ENCODE measurements around the gene SLC9A9.

The SLC9A9 gene

DNA sequence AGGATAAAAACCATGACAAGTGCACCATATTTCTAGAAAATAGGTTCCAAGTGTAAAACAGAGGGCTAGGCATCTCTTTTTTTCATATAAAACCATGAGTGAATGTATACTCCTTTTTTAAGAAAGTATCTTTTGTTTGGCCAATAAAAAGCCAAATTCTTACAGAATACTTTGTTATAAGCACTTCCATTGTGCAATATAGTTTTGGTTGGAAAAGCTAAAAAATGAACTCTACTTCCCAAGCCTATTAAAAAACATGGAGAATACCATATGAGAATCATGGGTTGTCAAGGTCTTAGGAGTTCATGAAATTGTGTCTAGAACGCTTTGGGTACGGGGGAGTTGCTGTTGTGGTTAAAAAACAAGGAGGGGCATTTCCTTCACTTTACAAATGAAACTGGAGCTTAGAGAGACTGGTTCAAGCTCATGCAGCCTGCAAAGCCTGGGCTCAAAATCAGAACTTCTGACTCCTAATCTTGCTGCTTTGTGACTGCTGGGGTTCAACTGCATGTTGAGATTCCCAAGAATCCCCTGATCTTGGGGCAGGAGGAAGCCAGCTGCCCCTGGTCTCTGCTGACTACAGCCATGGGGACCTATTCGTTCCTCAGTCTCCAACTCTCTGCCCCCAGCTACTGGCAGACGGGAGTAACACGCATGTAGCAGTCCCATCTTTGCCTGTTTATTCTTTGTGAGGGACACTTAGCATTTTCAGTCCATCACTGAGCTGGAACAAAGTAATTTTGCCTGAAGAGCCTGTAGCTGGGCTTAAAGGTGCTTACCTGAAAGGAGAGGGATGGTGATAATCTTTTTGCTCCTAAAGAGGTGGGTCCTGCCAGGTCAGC is 499.6 kb downstream of the SLC9A9 start:
- H3K27me3 ChIP-seq (ENCODE audit: low read depth, low read length) = no peaks in the 10 kb centered on the region
- no peak overlapping the region for H3K27ac ChIP-seq (ENCODE audit: low read length)
- no peaks in the 10 kb centered on the region for H3K4me1 ChIP-seq (ENCODE audit: control insufficient read depth in 1 of 2, insufficient read depth in 2 of 2, low read length in 2 of 2)
- H3K4me3 ChIP-seq (ENCODE audit: low read depth in 1 of 2, low read length in 2 of 2) = no peak overlapping the region
- no peaks in the 10 kb centered on the region for H3K9me3 ChIP-seq (ENCODE audit: control insufficient read depth in 1 of 2, low read length in 2 of 2)
- no peaks in the 10 kb centered on the region for H3K36me3 ChIP-seq (ENCODE audit: control insufficient read depth in 1 of 2, insufficient read depth in 2 of 2, low read length in 2 of 2)

GRCh38 chr3:143344516-143345165 is 503.6 kb downstream of the SLC9A9 start:
- no peak overlapping the region for H3K4me3 ChIP-seq (ENCODE audit: low read depth in 1 of 2, low read length in 2 of 2)
- H3K27me3 ChIP-seq (ENCODE audit: low read depth, low read length) = no peaks in the 10 kb centered on the region
- no peak overlapping the region for H3K27ac ChIP-seq (ENCODE audit: low read length)
- H3K9me3 ChIP-seq (ENCODE audit: control insufficient read depth in 1 of 2, low read length in 2 of 2) = no peaks in the 10 kb centered on the region
- H3K4me1 ChIP-seq (ENCODE audit: control insufficient read depth in 1 of 2, insufficient read depth in 2 of 2, low read length in 2 of 2) = no peaks in the 10 kb centered on the region
- H3K36me3 ChIP-seq (ENCODE audit: control insufficient read depth in 1 of 2, insufficient read depth in 2 of 2, low read length in 2 of 2) = no peaks in the 10 kb centered on the region

- Histone ChIP-seq H3K4me3 (ENCODE audit: low read depth in 1 of 2, low read length in 2 of 2) (no peak overlapping the region), H3K9me3 (ENCODE audit: control insufficient read depth in 1 of 2, low read length in 2 of 2) (no peaks in the 10 kb centered on the region), H3K27me3 (ENCODE audit: low read depth, low read length) (no peaks in the 10 kb centered on the region), H3K27ac (ENCODE audit: low read length) (no peak overlapping the region), H3K4me1 (ENCODE audit: control insufficient read depth in 1 of 2, insufficient read depth in 2 of 2, low read length in 2 of 2) (no peaks in the 10 kb centered on the region), H3K36me3 (ENCODE audit: control insufficient read depth in 1 of 2, insufficient read depth in 2 of 2, low read length in 2 of 2) (no peaks in the 10 kb centered on the region)
Observed at GRCh38 chr3:143343944-143344343, 504.3 kb downstream of the SLC9A9 start.

GRCh38 chr3:143343031-143343430 is 505.2 kb downstream of the SLC9A9 start:
- Histone ChIP-seq H3K27ac (ENCODE audit: low read length) (no peak overlapping the region), H3K9me3 (ENCODE audit: control insufficient read depth in 1 of 2, low read length in 2 of 2) (no peaks in the 10 kb centered on the region), H3K36me3 (ENCODE audit: control insufficient read depth in 1 of 2, insufficient read depth in 2 of 2, low read length in 2 of 2) (no peaks in the 10 kb centered on the region), H3K27me3 (ENCODE audit: low read depth, low read length) (no peaks in the 10 kb centered on the region), H3K4me3 (ENCODE audit: low read depth in 1 of 2, low read length in 2 of 2) (no peak overlapping the region), H3K4me1 (ENCODE audit: control insufficient read depth in 1 of 2, insufficient read depth in 2 of 2, low read length in 2 of 2) (no peaks in the 10 kb centered on the region)

DNA sequence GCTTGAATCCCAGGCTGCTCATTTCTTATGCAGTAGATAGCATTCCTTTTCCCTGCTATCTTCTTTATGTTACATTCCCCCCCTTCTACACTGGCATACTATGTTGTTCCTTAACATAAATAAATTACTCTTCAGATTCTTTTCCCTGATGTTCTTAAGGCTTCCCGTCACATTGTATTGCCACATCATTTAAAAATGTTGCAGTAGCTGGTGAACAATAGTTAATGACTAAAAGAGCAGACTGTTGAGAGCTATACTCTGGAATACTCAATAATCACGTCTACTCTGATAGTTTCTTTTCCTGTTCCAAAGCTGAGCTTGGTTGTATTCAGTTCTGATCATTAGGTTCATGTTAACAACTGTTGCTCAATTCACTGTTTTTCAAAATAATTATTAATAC is 508.8 kb downstream of the SLC9A9 start:
- no peaks in the 10 kb centered on the region for H3K4me1 ChIP-seq (ENCODE audit: control insufficient read depth in 1 of 2, insufficient read depth in 2 of 2, low read length in 2 of 2)
- peaks cover 0 to 4% of the 10 kb centered on the region in 2 donors for H3K9me3 ChIP-seq (ENCODE audit: control insufficient read depth in 1 of 2, low read length in 2 of 2)
- no peaks in the 10 kb centered on the region for H3K27me3 ChIP-seq (ENCODE audit: low read depth, low read length)
- no peaks in the 10 kb centered on the region for H3K36me3 ChIP-seq (ENCODE audit: control insufficient read depth in 1 of 2, insufficient read depth in 2 of 2, low read length in 2 of 2)
- H3K27ac ChIP-seq (ENCODE audit: low read length) = no peak overlapping the region
- no peak overlapping the region for H3K4me3 ChIP-seq (ENCODE audit: low read depth in 1 of 2, low read length in 2 of 2)

DNA sequence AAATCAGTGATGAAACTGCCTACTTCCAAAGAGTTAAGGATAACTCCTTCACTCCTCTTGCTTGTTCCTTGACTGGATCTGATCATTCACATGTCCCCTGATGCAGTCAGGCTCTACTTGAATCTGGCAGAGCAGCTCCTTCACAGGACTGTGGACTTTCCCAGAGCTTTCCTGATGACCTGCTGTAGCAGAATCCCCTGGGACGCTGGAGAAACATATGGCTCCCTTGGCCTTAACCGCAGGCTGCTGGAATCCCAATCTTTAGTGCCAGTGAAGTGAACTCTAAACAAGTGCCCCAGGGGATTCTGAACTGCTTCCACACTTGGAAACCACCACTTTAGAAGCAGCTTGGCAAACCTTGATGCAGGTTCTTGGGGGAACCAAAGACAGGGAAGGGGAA is 510.9 kb downstream of the SLC9A9 start:
- Histone ChIP-seq H3K27ac (ENCODE audit: low read length) (no peak overlapping the region), H3K4me1 (ENCODE audit: control insufficient read depth in 1 of 2, insufficient read depth in 2 of 2, low read length in 2 of 2) (no peaks in the 10 kb centered on the region), H3K36me3 (ENCODE audit: control insufficient read depth in 1 of 2, insufficient read depth in 2 of 2, low read length in 2 of 2) (no peaks in the 10 kb centered on the region), H3K27me3 (ENCODE audit: low read depth, low read length) (no peaks in the 10 kb centered on the region), H3K4me3 (ENCODE audit: low read depth in 1 of 2, low read length in 2 of 2) (no peak overlapping the region), H3K9me3 (ENCODE audit: control insufficient read depth in 1 of 2, low read length in 2 of 2) (peaks cover 0 to 4% of the 10 kb centered on the region in 2 donors)

DNA sequence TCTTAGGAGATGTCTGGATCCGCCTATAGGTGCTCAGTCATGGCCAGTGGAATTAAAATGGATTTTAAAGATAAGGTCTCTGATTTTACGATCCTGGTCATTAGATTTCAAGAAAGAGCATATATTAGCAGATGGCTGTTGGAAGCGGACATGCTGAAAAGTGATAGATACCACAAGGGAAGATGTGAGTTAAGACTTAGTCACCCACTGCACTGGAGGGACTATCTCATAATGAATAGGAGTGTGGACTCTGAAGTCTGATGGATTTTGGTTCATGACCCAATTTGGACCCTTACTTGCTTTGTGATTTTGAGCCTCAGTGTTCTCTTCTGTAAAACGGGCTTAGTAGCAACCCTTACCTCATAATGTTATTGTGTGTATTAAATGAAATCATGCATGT is 514.0 kb downstream of the SLC9A9 start:
- no peak overlapping the region for H3K27ac ChIP-seq (ENCODE audit: low read length)

GRCh38 chr3:143333367-143333766 is 514.9 kb downstream of the SLC9A9 start:
- H3K4me1 ChIP-seq (ENCODE audit: control insufficient read depth in 1 of 2, insufficient read depth in 2 of 2, low read length in 2 of 2) = peaks cover 0 to 15% of the 10 kb centered on the region in 2 donors
- H3K27ac ChIP-seq (ENCODE audit: low read length) = no peak overlapping the region
- no peaks in the 10 kb centered on the region for H3K27me3 ChIP-seq (ENCODE audit: low read depth, low read length)
- peaks cover 0 to 4% of the 10 kb centered on the region in 2 donors for H3K9me3 ChIP-seq (ENCODE audit: control insufficient read depth in 1 of 2, low read length in 2 of 2)
- H3K36me3 ChIP-seq (ENCODE audit: control insufficient read depth in 1 of 2, insufficient read depth in 2 of 2, low read length in 2 of 2) = no peaks in the 10 kb centered on the region
- H3K4me3 ChIP-seq (ENCODE audit: low read depth in 1 of 2, low read length in 2 of 2) = no peak overlapping the region

More for the DNA sequence above, 514.0 kb downstream of the SLC9A9 start:
- Histone ChIP-seq H3K9me3 (ENCODE audit: control insufficient read depth in 1 of 2, low read length in 2 of 2) (peaks cover 0 to 4% of the 10 kb centered on the region in 2 donors), H3K27me3 (ENCODE audit: low read depth, low read length) (no peaks in the 10 kb centered on the region), H3K4me3 (ENCODE audit: low read depth in 1 of 2, low read length in 2 of 2) (no peak overlapping the region), H3K4me1 (ENCODE audit: control insufficient read depth in 1 of 2, insufficient read depth in 2 of 2, low read length in 2 of 2) (peaks cover 0 to 15% of the 10 kb centered on the region in 2 donors), H3K36me3 (ENCODE audit: control insufficient read depth in 1 of 2, insufficient read depth in 2 of 2, low read length in 2 of 2) (no peaks in the 10 kb centered on the region)

- no peaks in the 10 kb centered on the region for H3K27me3 ChIP-seq (ENCODE audit: low read depth, low read length)
- H3K4me3 ChIP-seq (ENCODE audit: low read depth in 1 of 2, low read length in 2 of 2) = no peak overlapping the region
- peaks cover 0 to 4% of the 10 kb centered on the region in 2 donors for H3K9me3 ChIP-seq (ENCODE audit: control insufficient read depth in 1 of 2, low read length in 2 of 2)
- no peaks in the 10 kb centered on the region for H3K36me3 ChIP-seq (ENCODE audit: control insufficient read depth in 1 of 2, insufficient read depth in 2 of 2, low read length in 2 of 2)
- no peak overlapping the region for H3K27ac ChIP-seq (ENCODE audit: low read length)
- H3K4me1 ChIP-seq (ENCODE audit: control insufficient read depth in 1 of 2, insufficient read depth in 2 of 2, low read length in 2 of 2) = peaks cover 0 to 15% of the 10 kb centered on the region in 2 donors
Observed at GRCh38 chr3:143332026-143332425, 516.2 kb downstream of the SLC9A9 start.

DNA sequence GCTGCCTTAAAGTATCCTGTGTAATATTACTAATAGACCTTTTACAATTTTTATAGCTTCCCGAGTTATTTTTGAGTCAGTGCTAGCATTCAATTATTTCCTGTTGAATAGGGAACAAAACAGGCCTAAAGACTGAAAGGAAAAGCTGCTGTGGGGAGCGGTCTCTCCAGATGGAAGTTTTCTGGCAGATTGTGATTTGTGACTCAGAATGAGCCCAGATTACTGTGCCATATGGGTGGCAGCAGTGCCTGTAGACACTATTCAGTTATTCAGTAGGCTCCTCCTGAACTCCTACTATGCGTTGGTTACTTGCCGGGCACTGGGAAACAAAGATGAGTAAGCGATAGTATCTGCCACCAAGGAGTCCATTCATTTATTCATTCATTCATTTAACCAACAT is 516.9 kb downstream of the SLC9A9 start:
- Histone ChIP-seq H3K36me3 (ENCODE audit: control insufficient read depth in 1 of 2, insufficient read depth in 2 of 2, low read length in 2 of 2) (no peaks in the 10 kb centered on the region), H3K27ac (ENCODE audit: low read length) (no peak overlapping the region), H3K4me3 (ENCODE audit: low read depth in 1 of 2, low read length in 2 of 2) (no peak overlapping the region), H3K27me3 (ENCODE audit: low read depth, low read length) (no peaks in the 10 kb centered on the region), H3K9me3 (ENCODE audit: control insufficient read depth in 1 of 2, low read length in 2 of 2) (peaks cover 0 to 4% of the 10 kb centered on the region in 2 donors), H3K4me1 (ENCODE audit: control insufficient read depth in 1 of 2, insufficient read depth in 2 of 2, low read length in 2 of 2) (peaks cover 0 to 15% of the 10 kb centered on the region in 2 donors)

DNA sequence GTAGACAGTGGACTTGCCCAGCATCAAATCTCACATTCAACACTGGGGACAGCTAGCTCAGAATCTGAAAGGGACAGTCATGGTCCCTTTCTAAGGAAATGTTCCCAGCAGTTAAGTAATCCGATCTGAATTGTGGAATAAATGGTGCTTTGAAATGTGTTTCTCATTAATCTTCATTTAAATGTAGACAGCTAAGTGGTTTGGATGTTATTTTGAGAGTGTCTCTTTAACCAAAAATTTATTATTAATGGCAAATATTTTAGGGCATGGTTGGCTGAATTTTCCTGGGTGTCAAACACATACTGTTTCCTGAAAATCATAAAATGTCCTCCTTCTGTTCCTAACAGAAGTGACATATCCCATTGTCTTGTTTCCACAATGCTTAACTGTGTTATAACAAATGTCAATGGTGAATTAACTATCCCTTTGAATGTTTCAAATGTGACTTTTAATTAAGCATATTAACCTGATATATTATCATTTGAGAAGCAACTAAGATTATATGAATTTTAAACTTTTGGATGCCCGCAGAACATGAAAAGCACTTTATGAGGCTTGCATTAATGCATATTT is 517.9 kb downstream of the SLC9A9 start:
- Histone ChIP-seq H3K9me3 (ENCODE audit: control insufficient read depth in 1 of 2, low read length in 2 of 2) (peaks cover 0 to 1% of the 10 kb centered on the region in 2 donors), H3K36me3 (ENCODE audit: control insufficient read depth in 1 of 2, insufficient read depth in 2 of 2, low read length in 2 of 2) (no peaks in the 10 kb centered on the region), H3K4me3 (ENCODE audit: low read depth in 1 of 2, low read length in 2 of 2) (no peak overlapping the region), H3K4me1 (ENCODE audit: control insufficient read depth in 1 of 2, insufficient read depth in 2 of 2, low read length in 2 of 2) (peaks cover 0 to 15% of the 10 kb centered on the region in 2 donors), H3K27me3 (ENCODE audit: low read depth, low read length) (no peaks in the 10 kb centered on the region), H3K27ac (ENCODE audit: low read length) (no peak overlapping the region)
